ENCODE measurements around the gene ATG16L2. TPM values are rescaled to one million over a fixed set of nuclear protein-coding genes. Genes with fewer than 3 reads are reported as not detected.
"Not testable (repeated sequence)": the region's sequence is repeated elsewhere in the genome, so short reads cannot be mapped to it uniquely, and the experiment has no call there.

ATG16L2 gene
- total RNA-seq, 1 donor from 2014 or later: 14.4 TPM

DNA sequence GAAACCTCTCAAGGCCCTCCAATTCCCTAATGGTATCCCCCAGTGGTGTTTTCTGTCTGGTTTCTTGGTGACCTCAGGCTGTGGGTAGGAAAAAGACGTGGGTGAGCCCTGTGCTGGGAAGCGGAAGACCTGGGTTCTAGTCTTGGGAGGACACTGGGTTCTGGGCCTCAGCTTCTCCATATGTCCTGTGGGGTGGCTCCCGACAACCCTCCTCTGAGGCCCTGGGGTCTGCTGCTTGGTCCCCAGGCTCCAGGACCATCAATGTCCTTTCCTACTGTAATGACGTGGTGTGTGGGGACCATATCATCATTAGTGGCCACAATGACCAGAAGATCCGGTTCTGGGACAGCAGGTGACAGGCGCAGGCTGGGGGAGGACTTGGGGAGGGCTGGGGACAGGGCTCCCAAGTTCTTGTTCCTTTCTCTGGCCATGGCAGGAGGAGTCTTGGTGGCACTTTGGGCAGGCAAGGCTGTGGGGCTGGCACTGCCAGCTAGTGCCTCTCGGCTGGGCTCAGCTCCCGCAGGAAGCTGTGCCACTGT, 12.8 kb downstream of the ATG16L2 start:
- DNase-seq: no peak
- H3K4me1 ChIP-seq: peaks cover 33% of the 10 kb centered on the region
- intact Hi-C loops (cut with micrococcal nuclease): no loop called here
- no peak overlapping the region for H3K4me3 ChIP-seq
- H3K27me3 ChIP-seq (ENCODE audit: low read depth): no peaks in the 10 kb centered on the region
- TF ChIP-seq, protein P1, sequence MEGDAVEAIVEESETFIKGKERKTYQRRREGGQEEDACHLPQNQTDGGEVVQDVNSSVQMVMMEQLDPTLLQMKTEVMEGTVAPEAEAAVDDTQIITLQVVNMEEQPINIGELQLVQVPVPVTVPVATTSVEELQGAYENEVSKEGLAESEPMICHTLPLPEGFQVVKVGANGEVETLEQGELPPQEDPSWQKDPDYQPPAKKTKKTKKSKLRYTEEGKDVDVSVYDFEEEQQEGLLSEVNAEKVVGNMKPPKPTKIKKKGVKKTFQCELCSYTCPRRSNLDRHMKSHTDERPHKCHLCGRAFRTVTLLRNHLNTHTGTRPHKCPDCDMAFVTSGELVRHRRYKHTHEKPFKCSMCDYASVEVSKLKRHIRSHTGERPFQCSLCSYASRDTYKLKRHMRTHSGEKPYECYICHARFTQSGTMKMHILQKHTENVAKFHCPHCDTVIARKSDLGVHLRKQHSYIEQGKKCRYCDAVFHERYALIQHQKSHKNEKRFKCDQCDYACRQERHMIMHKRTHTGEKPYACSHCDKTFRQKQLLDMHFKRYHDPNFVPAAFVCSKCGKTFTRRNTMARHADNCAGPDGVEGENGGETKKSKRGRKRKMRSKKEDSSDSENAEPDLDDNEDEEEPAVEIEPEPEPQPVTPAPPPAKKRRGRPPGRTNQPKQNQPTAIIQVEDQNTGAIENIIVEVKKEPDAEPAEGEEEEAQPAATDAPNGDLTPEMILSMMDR (IDR thresholded peaks at IDR 0.05; ENCODE audit: borderline replicate concordance): no peak
- H3K27ac ChIP-seq (replicated peaks): peak overlapping the region; percentile 63
- no peaks in the 10 kb centered on the region for H3K36me3 ChIP-seq
- no peaks in the 10 kb centered on the region for H3K9me3 ChIP-seq (replicated peaks)

DNA sequence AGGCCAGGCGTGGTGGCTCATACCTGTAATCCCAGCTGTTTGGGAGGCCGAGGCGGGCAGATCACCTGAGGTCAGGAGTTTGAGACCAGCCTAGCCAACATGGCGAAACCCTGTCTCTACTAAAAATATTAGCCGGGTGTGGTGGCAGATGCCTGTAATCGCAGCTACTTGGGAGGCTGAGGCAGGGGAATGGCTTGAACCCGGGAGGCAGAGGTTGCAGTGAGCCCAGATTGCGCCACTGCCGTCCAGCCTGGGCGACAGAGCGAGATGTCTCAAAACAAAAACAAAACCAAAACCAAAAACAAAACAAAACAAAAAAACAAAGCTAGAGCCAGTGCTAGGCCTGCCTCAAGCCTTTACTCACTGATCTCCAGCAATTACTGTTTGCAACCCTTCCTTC, 13.4 kb downstream of the ATG16L2 start:
- Histone ChIP-seq H3K27ac (replicated peaks) (peak overlapping the region; percentile 63), H3K4me1 (peaks cover 33% of the 10 kb centered on the region)
- H3K27me3 ChIP-seq (ENCODE audit: low read depth); intact Hi-C loops (cut with micrococcal nuclease); DNase-seq; H3K9me3 ChIP-seq (replicated peaks); H3K4me3 ChIP-seq; H3K36me3 ChIP-seq: not testable (repeated sequence)

DNA sequence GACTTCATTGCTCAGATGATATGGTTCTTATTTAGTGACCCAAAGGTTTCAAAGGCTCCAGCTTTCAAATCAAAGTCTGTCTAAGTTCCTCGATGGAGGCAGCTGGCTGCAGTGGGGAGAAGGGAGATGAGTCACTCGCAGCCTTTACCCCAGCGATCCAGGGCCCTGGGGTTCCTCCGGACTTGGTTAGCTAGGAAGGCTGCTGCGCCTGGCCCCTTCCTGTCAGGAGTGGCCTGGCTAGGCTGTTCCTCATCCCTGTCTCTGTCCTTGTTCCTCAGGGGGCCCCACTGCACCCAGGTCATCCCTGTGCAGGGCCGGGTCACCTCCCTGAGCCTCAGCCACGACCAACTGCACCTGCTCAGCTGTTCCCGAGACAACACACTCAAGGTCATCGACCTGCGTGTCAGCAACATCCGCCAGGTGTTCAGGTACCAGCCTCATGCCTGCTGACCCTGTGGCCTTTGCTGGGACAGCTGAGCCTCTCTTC, 13.9 kb downstream of the ATG16L2 start:
- no peaks in the 10 kb centered on the region for H3K36me3 ChIP-seq
- peak overlapping the region; percentile 63 for H3K27ac ChIP-seq (replicated peaks)
- intact Hi-C loops (cut with micrococcal nuclease): no loop called here
- no peaks in the 10 kb centered on the region for H3K9me3 ChIP-seq (replicated peaks)
- no peaks in the 10 kb centered on the region for H3K27me3 ChIP-seq (ENCODE audit: low read depth)
- TF ChIP-seq, protein P1 (IDR thresholded peaks at IDR 0.05; ENCODE audit: borderline replicate concordance): no peak
- no peak overlapping the region for H3K4me3 ChIP-seq
- DNase-seq: no peak
- H3K4me1 ChIP-seq: peaks cover 36% of the 10 kb centered on the region

DNA sequence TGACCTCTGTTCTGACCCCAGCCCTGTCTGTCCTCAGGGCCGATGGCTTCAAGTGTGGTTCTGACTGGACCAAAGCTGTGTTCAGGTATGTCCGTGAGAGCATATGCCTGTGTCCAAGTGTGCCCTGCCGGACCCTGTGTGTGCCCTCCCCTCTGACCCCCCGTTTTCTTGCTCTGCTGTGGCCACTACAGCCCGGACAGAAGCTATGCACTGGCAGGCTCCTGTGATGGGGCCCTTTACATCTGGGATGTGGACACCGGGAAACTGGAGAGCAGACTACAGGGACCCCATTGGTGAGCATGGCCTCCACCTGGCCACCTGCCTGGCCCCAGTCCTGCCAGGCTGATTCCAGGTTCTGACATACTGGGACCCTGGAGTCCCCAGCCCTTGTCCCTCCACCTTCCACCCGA, 14.5 kb downstream of the ATG16L2 start:
- no peak for DNase-seq
- H3K36me3 ChIP-seq: no peaks in the 10 kb centered on the region
- no peak overlapping the region for H3K4me3 ChIP-seq
- intact Hi-C loops (cut with micrococcal nuclease): no loop called here
- TF ChIP-seq, protein P1 (IDR thresholded peaks at IDR 0.05; ENCODE audit: borderline replicate concordance): no peak
- no peaks in the 10 kb centered on the region for H3K9me3 ChIP-seq (replicated peaks)
- H3K27ac ChIP-seq (replicated peaks): peak overlapping the region; percentile 63
- H3K27me3 ChIP-seq (ENCODE audit: low read depth): no peaks in the 10 kb centered on the region
- peaks cover 42% of the 10 kb centered on the region for H3K4me1 ChIP-seq

DNA sequence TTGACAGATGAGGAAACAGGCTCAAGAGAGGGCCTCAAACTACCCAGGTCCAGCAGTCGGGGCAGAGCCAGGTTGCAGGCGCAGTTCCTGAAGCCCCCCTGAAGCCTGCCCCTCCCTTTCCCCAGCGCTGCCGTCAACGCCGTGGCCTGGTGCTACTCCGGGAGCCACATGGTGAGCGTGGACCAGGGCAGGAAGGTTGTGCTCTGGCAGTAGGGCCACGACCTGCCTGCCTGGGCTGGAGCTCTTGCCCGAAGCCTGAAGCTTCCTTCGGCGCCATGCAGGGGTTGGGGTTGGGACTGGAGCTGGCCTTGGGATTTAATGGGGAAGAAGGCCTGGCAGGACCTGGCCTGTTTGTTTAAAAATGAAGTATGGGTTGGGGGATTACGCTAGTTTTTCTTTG, 15.0 kb downstream of the ATG16L2 start:
- Histone ChIP-seq H3K36me3 (no peaks in the 10 kb centered on the region), H3K4me3 (no peak overlapping the region), H3K9me3 (replicated peaks) (no peaks in the 10 kb centered on the region), H3K27ac (replicated peaks) (peak overlapping the region; percentile 63), H3K4me1 (peaks cover 47% of the 10 kb centered on the region), H3K27me3 (ENCODE audit: low read depth) (no peaks in the 10 kb centered on the region)
- intact Hi-C loops (cut with micrococcal nuclease): no loop called here
- TF ChIP-seq, protein P1 (IDR thresholded peaks at IDR 0.05; ENCODE audit: borderline replicate concordance): no peak
- no peak for DNase-seq

DNA sequence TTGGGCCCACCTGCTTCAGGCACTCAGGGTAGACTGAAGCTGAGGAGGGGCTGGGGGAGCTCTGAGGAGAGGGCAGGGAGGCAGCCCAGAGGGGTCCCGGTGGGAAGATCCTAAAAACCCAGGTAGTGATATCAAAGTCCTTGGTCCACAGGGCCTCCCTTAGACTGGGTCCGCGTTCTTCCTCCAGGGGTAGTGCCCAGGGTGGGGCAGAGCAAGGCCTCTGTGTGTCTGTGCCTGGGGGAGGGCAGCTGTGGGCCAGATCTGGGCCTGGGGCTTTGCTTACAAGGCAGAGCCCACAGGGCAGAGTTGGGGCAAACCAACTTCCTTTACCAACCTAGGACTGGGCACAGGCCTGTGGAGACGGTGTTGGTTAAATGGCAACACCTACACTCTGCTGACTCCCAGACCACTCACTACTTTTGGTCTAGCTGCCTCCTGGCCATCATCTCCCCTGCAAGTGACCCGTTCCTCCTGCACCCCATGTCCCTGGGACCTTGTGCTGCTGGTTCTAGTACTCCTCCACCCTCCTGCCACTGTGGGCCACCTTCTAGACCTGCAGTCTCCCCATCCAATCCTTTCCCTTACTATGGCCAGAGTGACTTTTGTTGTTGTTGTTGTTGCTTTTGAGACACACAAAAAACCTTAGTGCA, 15.8 kb downstream of the ATG16L2 start:
- intact Hi-C loops (cut with micrococcal nuclease): loop anchor here (5.0 kb wide), 1 partner anchor 347 kb away; no protein-coding TSS in a partner anchor
- Histone ChIP-seq H3K27me3 (ENCODE audit: low read depth) (no peaks in the 10 kb centered on the region), H3K36me3 (no peaks in the 10 kb centered on the region), H3K4me1 (peaks cover 55% of the 10 kb centered on the region), H3K4me3 (no peak overlapping the region), H3K9me3 (replicated peaks) (no peaks in the 10 kb centered on the region), H3K27ac (replicated peaks) (no peak overlapping the region)
- no peak for DNase-seq
- TF ChIP-seq, protein P1 (IDR thresholded peaks at IDR 0.05; ENCODE audit: borderline replicate concordance): no peak

Measured in left ventricle myocardium inferior (tissue), 1 donor.